Measurements from ENCODE around the gene APBB2.

DNA sequence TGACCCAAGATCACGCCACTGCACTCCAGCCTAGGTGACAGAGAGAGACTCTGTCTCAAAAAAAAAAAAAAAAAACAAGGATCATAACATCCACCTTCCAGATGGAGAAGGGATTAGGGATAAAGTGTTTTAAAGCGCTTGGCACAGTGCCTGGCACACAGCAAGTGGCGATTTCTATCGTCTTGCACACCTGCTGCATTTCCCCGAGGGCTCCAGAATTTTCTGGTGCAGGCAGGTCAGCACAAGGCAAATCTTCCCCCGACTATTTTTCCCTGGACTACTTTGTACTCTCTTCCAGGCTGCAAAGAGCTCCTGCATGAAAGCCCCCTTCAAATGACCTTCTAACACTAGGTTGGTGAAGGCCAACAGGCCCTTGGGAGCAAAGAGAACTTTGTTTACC, 57.3 kb downstream of the APBB2 start:
- TF ChIP-seq GATA2 (IDR thresholded peaks at IDR 0.05; ENCODE audit: low read depth, low read length) (no peak), GATA3 (IDR thresholded peaks at IDR 0.05; ENCODE audit: low read depth, low read length) (no peak)
